SK-MEL-5 (cell line): ENCODE measurements around the gene AFDN. TPM values are rescaled to one million over a fixed set of nuclear protein-coding genes. Genes with fewer than 3 reads are reported as not detected.

Experiments
- DNase-seq: peaks from one replicate; pipeline ENCODE4 v3.0.0-alpha.2; 2016; ENCODE audit warnings: low read depth, low spot score
- in situ Hi-C: cut with HindIII; loops from 2 replicates; pipeline ENCODE4 v1.10.0; 2016; ENCODE audit warnings: low sequenced_read_pairs, high pct_unique_total_duplicates, low pct_unique_long_range_greater_than_20kb
- total RNA-seq: library from RNA; depleted of rRNA; stranded (reverse); fragments of >200 nt; shearing (Covaris generic); gene quantifications from 2 replicates; pipeline ENCODE4 v1.2.3, GENCODE V29; 2014

The AFDN gene
- total RNA-seq, 1 experiment from 2014 or later, result 47.5 TPM

DNA sequence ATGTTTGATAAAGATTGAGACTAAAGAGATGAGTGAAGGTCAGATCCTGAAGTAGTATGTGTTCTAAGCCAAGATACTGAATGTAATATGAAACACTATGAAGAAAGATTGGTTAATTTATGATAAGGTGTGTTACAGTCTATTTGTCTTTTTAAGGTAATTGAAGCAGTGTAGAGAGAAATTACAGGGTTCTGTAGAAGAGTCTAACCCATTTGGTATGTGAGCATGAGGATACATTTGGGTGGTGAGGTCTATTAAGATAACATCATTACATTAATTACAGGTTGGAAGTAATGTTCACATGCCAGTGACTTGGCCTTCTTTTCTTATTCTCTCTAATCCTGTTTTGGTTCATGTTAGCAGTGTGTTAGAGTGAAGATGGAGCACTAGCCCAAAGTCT, 61.4 kb downstream of the AFDN start:
- DNase-seq, result no peak
- in situ Hi-C loops, result no loop called here

DNA sequence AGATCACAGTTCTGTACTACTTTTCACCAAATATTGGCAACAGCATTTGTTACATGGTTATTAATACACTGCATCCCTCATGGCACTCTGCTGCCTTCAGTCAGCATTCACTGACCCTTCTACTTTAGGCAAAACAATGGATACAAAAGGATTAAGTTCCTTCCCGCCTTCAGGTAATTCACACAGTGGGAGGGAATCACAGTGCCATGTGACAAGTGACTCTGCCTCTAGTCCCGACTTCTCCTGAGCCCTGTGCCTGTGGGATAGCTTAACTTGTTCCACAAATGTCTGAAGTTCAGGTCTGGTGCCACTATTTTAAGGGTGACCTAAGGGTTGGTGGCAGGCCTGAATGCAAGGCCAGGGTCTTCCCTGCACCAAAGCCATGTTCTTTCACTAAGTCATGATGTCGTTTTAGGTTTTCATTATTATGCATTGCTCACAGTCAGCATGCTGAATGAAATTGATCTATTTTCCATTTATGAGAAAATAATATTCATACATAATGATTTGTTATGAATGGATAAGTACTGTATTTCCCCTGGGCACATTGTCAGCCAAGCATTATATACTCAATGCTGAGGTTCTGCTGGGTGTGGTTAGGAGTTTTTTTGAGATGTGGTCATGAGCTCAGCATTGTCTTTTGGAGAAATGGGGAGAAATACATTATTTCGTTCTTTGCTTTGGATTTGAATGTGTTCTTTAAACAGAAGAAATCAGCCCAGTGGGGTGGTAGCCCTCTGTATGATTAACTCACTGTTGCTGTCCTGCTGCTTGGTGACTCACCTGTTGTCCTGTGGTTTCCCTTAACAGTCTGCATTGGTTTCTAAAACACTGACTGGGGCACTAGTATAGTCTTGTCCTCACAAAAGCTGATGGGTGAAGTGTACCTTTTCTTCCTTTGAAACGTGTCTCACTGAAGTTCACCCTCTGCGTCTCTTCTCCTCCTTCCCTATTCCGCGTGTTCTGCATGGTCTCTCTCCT, 66.4 kb downstream of the AFDN start:
- no peak for DNase-seq
- in situ Hi-C loops, result no loop called here

DNA sequence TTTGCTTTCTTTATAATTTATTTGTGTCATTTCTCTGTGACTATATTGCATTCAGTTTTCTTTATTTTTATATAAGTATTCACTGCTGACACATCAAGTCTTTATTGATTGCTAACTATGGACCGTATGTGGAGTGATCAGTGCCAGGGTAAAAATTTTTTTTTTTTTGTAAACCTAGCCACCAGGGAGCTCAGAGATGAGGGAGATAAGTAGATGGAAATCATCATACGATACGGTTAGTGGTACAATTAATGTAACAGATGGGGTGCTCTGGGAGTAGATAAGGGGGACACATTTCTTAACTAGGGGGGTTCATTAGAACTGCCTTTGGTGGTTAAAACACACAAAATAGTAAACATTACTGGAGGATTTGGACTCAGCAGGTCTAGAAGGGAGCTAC, 68.3 kb downstream of the AFDN start:
- in situ Hi-C loops, result no loop called here
- no peak for DNase-seq

DNA sequence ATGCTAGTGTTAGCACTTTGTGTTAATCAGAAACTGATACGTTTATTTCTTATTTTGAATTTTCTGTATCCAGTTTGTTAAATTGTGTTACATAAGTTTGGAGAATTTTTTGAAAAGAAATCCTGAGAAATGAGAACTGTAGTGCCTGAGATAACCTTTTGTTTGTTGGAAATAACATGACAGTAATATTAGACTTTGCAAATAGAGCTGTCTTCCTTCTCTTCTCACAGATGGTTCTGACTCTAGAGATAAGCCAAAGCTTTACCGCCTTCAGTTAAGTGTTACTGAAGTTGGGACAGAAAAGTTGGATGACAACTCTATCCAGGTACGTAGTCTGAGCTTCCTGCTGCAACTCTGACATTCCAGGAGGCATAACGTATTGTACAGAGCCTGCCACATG, 69.9 kb downstream of the AFDN start:
- in situ Hi-C loops, result no loop called here
- DNase-seq, result no peak

DNA sequence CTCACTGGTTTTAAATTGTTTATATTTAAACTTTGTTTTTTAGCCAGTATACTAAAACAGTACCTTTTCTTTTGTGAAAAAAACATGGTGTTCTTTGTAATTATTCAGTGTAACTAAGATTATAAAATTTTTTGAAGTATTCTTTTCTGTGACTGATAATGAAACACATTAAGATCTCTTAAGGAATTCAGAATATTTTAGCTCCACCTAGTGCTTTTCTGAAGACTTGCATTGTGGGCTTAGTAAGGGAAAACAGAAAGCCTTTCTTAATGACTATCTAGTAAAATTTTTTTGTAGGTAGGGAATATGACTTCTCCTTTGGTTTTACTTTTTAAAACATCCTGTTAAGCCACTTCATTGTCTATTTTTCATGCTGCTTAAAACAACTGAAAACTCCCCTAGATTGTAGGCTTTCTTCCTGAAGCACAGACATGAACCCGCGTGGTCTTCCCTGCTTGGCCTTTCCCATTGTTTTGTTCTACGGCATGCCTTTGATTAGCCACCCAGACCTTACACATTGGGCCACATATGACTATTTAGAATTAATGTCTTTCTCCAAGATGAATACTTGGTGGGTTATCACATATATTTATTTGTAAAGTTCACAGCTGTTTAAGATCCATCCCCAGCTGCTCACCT, 72.1 kb downstream of the AFDN start:
- peak; percentile 56 for DNase-seq
- in situ Hi-C loops, result no loop called here

DNA sequence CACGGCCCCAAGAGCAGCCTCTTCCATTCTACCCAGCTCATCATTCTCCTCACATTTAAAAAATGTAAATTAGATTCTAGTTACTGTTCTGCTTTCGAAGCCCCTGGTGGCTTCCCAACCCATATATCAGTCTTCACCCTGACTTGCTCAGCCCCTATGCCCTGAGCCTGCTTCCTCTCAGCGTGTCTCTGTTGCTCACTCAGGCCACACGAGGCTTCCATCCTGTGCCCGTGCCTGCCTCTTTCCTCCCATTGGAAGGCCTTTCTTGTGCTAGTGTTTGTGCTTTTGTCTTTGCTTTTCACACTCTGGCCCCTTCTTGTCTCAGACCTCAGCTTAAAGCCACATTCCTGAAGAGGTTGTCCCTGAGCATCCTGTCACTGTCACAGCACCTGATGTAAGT, 78.1 kb downstream of the AFDN start:
- in situ Hi-C loops, result no loop called here
- DNase-seq, result no peak

DNA sequence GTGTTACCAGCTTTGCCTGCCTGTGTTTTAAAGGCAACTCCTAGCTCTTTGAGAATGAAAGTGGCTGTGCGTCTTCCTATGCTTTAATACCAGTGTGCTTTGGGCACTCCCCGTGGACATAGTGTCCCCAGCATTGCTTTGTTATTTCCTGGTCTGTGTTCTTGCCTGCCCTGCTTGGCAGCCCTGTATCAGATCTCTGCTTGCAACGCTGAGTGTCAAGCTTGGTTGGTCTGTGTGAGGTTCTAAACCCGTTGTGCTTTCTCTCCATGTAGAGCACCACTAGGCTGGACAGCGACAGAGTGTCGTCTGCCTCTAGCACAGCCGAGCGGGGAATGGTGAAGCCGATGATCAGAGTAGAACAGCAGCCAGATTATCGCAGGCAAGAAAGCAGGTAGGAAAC, 80.2 kb downstream of the AFDN start:
- DNase-seq, result no peak
- in situ Hi-C loops, result no loop called here

DNA sequence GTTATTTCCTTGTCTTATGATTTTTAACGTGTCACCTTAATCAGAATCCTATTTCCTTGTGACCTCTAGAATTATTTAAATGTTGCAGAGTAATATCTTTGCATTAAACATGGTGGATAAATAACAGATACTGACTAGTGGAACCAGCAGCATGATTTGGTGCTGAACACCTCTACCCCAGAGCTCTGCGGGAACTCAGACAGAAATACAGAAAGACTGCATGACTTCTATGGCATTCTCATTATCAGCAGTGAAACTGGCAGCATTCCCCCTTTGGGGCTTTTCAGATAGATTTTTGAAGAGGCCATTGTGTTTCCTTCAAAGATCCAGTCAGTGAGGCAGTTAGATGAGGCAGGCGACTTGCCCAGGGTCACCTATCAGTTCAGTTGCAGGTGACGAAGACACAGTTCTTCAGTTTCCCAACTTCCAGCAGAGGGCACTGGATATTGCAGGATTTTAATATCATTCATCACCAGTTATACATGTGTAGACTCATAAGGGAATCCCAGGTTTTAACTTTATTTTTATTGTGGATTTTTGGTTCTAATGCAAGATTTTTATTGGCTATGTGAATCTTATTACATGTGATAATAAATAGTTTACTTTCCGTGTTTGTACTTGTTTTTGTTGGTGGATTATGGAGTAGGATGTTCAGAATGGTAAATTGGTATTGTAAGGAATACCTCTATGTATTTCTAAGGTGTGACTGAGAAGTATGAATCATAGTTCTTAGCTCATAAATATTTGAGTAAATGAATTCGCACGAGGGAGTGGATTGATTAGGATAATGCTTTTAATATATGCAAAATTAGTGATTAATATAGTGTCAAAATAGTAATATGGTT, 81.3 kb downstream of the AFDN start:
- in situ Hi-C loops, result no loop called here
- DNase-seq, result peak; percentile 53

DNA sequence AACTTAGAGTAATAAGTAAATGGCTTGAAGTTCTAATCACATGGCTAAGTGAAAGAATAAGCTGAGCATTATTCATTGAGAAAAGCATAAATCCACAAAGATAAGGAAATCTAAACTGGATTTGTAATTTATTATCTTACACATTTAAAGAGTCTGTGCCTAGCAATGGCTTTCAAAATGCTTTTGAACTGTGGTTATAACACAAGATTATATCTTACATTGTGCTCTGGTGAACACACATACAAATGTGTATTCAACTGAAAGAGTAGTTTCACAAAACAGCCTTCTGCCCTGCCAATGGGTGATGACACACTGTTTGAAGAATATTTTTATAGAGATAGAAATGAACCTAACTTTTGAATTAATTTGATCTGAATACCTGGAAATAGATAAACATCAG, 83.3 kb downstream of the AFDN start:
- DNase-seq, result no peak
- in situ Hi-C loops, result no loop called here

DNA sequence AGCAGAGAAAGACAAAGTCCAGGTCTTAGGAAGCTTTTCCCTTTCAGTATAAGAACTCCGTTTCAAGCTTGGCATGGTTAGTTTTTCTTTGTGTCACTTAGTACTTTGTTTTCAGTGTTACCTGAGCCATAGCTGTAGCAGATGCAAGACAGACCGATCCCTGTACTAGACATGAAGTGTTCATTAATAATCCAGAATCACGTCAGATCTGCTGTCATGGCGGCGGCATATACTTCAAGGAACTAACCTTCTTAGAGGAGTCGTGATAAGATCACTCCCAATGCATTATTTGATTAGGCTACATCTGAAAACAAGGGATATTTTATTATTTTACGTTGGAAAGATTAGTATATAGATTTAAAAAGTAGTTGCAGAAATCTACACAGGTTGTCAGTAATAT, 83.9 kb downstream of the AFDN start:
- in situ Hi-C loops, result no loop called here

DNA sequence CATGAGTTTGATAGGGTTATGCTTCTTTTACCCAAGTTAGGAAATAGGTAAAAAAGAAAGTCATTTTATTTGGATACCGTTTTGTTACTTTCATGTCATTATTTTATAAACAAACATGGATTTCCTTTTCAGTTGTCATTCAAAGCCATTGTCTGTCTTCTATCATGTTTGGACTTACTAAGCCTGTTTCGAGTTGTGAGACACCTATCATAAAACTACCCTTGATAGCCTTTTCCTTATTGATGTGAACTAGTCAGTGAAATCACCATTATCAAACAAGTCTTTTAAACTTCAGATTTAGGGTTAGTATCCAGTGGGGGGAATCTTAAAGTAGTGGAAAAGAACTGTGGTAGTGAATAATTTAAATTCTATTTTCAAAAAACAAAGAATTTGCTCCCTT, 85.8 kb downstream of the AFDN start:
- no peak for DNase-seq
- in situ Hi-C loops, result no loop called here

More for the DNA sequence above, 83.9 kb downstream of the AFDN start:
- no peak for DNase-seq

DNA sequence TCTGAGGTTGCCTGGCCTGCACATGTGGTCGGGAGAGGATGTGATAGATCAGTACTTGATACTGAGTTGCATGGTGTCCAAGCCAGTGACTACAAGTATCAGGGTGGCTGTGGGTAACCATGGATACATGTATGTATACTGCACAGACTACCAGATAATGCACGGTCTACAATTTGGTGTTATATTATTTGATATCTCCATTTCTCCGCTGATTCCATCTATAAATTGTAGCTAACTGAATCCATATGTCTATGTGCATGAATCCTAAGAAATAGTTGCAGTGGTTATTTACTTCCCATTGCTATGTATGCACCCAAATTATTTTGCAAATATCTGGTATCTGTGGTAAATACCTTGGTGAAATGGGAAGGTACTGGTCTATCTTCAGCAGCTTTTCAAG, 87.0 kb downstream of the AFDN start:
- no peak for DNase-seq
- in situ Hi-C loops, result no loop called here

DNA sequence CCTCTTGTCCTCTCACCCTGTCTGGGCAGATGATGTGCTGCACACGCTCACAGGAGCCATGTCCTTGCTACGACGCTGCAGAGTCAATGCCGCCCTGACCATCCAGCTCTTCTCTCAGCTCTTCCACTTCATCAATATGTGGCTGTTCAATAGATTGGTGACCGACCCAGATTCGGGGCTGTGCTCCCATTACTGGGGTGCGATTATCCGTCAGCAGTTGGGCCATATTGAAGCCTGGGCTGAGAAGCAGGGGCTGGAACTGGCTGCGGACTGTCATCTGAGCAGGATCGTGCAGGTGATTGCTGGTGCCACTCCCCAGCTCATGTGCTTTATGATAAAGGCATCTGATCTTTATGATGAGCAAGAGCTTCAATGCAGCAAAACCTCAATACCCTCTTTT, 88.4 kb downstream of the AFDN start:
- in situ Hi-C loops, result no loop called here
- no peak for DNase-seq

DNA sequence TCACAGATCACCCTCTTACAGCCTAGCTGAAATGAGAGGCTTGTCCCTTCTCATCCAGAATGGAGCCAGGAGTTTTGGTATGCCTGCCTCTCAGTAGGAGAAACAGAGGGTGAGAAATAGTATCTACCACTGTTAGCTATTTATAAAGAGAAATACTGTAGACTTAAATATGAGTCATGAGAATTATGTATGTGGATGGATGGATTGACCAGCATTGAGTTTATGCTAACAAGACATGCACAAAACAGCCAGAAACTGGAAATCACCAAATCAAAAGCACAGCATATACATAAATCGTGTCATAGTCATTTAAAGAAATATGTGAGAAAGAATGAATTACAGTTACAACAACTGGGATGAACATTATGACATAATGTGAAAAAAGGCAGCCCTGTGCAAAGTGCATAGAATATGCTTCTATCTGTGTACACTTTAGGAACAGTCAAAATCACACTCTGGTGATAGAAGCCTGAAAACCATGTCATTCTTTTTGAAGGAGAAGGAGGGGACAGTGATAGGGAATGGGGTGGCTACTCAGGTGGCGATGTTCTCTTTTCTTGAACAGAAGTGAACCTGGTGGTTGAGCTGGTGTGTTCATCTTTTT, 90.9 kb downstream of the AFDN start:
- no peak for DNase-seq
- in situ Hi-C loops, result no loop called here

DNA sequence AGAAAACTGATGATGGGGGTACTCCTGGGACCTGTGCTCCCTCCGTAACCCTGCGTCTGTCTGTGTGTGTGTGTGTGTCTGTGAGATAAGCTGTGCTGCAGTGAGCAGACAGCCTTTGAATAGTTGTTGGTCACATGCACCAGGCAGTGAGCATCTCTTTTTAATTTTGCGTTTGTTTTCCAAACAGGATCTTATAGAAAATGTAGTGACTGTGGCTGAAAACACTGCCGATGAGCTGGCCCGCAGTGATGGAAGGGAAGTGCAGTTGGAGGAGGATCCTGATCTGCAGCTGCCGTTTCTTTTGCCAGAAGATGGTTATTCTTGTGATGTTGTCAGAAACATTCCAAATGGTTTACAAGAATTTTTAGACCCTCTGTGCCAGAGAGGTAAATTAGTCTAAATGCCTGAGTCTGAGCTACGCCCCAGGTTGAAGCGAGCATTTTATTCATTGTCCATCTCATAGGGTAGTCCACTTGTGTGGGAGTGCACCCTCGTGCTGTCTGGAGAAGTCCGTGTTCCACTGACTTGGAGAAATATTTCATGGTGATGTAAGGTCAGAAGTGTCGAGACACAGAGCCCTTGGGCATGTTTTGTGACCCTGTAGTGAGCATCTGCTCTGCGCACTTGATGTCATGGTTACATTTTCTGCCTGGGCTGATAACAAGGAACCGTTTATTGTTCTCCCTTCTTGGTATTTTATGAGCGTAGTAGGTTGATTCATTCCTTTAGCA, 92.0 kb downstream of the AFDN start:
- in situ Hi-C loops, result no loop called here
- DNase-seq, result no peak

DNA sequence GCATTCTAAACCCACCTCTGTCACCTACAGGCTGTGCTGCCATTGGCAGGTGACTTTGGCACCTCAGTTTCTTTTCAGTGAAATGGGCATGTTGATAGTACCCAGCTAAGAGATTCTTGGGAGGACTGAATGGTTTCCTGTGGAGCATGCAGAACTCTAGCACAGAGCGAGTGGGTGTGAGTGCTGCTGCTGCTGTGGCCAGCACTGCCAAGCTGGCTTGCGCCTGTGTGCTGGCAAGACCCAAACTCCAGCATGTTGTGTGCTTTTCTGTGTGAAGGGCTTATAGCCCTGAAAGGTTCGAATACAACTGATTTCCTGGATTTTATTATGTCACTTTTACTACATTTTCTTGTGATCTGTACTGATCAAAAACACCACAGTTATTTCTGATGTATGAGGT, 92.6 kb downstream of the AFDN start:
- no peak for DNase-seq
- in situ Hi-C loops, result no loop called here

DNA sequence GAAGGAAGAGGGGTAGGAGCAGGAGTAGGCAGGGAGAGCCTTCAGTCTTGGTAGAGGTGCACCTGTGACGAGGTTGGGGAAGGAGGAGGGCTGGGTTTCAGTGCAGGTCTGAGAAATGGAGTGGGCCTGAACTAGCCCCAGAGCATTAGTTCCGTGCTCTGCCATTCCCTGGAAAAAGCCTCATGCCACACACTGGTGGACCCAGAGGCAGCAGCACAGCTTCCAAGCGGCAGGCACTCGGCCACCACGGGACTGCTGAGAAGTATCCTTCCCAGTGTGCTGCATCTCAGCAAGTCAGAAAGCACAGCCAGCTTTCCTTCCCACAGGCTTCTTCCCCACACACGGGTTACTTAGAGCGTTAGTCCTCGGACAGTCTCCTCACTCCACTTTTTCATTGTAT, 93.5 kb downstream of the AFDN start:
- in situ Hi-C loops, result no loop called here
- no peak for DNase-seq
